Stimulated activated CD8-positive, alpha-beta memory T cell treated with anti-CD3 and anti-CD28 coated beads, Interleukin-7, amount 100 ng/mL, for 1 hour (primary cell): ENCODE results near the gene TMEM59.
"Not testable (repeated sequence)": the region's sequence is repeated elsewhere in the genome, so short reads cannot be mapped to it uniquely, and the experiment has no call there.

Experiments
- DNase-seq, 2 donors: peaks; one replicate each; pipeline ENCODE4 v3.0.0-alpha.2; 2020; ENCODE audit warnings: low read depth in 2 of 2

The TMEM59 gene

GRCh38 chr1:54053745-54054437 lies 887 bp upstream of the TMEM59 start:
- DNase-seq, result no peak

- peak; percentile 1 to 5 for DNase-seq
Measured at GRCh38 chr1:54052431-54052933, 522 bp downstream of the TMEM59 start.

- DNase-seq, result no peak
Measured at GRCh38 chr1:54051933-54052430, 1.0 kb downstream of the TMEM59 start.

DNA sequence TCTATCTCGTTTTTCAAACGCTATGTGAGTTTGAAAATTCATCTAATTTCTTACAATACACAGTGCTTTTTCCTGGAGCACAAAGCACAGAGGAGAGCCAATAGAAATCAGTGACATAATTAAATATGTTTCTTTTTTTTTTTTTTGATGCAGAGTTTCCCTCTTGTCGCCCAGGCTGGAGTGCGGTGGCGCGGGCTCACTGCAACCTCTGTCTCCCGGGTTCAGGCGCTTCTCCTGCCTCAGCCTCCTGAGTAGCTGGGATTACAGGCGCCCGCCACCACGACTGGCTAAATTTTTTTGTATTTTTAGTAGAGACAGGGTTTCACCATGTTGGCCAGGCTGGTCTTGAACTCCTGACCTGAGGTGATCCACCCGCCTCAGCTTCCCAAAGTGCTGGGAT lies 2.6 kb downstream of the TMEM59 start:
- not testable (repeated sequence) for DNase-seq

DNA sequence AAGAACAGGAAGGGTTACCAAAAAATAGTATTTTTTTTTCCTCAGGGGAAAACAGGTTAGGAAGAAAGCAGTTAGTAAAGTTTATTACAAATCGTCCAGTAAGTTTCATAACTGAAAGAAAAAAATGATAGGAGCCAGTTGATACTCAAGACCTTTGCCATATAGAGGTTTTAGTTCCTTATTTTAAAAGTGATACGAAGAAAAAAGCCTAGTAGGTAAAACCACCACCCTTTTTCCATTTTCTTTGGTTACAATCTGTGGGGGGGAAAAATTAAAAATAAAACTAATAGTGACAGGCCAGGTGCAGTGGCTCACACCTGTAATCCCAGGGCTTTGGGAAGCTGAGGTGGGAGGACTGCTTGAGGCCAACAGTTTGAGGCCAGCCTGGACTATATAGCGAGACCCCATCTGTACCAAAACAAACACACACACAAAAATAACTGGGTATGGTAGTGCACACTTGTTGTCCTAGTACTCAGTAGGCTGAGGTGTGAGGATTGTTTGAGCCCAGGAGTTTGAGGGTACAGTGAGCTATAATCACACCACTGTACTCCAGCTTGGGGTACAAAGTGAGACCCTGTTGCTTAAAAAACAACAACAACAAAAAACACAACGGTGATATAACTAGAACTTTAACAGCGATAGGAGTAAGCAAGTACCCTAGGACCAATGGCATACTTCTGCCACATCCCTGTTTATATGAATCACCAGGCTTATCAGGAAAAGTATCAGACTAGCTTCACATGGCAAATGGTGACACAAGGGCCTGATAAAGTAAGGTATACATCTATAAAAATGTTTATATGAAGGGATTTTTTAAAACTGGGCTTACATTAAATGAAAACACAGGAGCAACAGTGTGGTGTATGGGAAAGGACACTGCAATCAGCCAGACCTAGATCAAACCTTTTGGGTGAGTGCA lies 5.4 kb downstream of the TMEM59 start:
- no peak for DNase-seq

- no peak for DNase-seq
Measured at GRCh38 chr1:54046671-54047383, 6.2 kb downstream of the TMEM59 start.

DNA sequence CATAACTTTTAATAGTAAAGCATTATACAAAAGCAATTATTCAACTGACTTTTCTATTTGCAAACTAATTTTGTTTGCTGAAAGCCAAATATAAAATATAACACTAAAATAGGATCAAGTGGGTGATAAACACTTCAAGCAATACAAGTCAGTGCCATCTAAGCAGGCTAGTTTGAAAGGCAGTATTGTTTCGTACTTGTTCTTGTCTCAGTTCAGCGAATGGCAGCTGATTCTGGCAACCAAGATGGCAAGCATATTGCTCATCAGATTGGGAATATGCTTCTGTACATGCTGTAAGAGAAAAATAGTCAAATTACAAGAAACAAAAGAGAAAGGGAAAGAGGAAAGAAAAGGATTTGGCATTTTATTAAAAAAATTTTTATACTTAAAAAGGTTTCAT lies 7.5 kb downstream of the TMEM59 start:
- DNase-seq, result no peak

GRCh38 chr1:54041806-54042205 lies 11.2 kb downstream of the TMEM59 start:
- no peak for DNase-seq

DNA sequence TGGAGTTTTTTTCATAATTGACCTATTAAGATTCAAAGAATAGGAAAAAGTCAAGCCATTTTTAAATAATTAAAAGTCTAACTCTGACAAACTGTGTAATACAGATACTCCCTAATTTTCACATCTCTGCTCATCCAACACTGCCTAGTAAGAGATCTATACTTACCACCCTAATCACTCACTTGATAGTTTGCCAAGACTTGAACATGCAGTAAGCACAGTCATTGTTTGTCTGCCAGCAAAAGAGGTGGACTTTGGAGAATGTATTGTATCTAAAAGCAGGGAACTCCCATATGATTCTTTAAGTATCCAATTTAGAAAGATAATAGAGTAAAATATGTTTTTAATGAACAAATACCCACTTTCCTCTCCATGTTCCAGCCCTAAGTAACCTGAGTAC lies 15.5 kb downstream of the TMEM59 start:
- DNase-seq, result no peak

GRCh38 chr1:54028306-54029251 lies 24.4 kb downstream of the TMEM59 start:
- no peak for DNase-seq

- no peak for DNase-seq
Measured at GRCh38 chr1:54027848-54028247, 25.2 kb downstream of the TMEM59 start.

GRCh38 chr1:54024811-54025210 lies 28.2 kb downstream of the TMEM59 start:
- DNase-seq, result not testable (repeated sequence)

DNA sequence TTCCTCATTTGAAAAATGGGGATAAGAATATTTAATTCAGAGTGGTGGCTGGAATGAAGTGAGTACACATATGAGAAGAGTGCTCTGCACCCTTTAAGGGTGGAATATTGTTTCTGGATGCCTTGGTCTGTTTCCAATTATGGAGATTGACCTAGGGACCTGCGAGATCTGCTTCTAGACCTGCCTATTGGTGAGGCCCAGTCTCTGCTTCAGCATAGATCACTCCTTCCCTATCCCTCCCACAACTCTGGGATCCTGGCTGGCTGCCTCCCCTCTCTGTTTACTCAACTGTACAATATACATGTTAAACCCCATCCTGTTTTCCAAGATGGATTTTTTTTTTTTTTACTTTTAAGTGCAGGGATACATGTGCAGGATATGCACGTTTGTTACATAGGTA lies 28.6 kb downstream of the TMEM59 start:
- DNase-seq, result no peak

DNA sequence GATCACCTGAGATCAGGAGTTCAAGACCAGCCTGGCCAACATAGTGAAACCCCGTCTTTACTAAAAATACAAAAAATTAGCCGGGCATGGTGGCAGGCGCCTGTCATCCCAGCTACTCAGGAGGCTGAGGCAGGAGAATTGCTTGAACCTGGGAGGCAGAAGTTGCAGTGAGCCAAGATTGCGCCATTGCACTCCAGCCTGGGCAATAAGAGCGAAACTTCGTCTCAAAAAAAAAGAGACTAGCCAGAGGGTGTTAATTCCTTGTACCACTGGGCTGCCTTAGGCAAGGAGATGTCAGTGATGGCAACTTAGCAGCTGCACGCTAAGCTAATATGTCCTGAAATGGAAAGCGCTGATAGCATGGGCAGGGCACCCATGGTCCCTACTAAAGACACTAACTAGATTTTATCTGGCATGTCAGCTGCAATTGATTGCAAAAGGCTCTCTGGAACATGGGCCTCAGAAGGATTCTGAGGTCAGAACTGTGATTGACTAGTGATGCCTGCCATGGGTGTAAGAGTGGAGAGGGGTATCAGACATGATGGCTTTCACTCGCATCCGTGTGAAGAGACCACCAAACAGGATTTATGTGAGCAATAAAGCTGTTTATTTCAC lies 33.3 kb downstream of the TMEM59 start:
- DNase-seq, result not testable (repeated sequence)

GRCh38 chr1:54018635-54019034 lies 34.4 kb downstream of the TMEM59 start:
- no peak for DNase-seq

DNA sequence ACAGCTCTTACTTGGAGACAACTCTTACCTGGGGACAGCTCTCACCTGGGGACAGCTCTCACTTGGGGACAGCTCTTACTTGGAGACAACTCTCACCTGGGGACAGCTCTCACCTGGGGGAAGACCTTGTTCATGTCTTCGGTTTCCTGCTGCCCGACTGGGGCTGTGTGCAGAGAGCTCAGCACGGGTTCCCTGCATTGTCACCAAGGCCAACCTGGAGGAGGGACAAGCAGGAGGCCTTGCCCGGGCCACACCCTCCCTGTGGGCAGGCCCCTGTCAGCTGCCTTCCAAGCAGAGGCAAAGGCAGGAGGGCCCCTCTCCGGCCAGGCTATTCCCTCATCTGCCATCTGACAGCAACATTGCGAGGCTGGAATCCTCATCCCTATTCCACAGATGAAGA lies 35.0 kb downstream of the TMEM59 start, which contains the start of gene LDLRAD1:
Gene LDLRAD1, minus strand, starts transcription at position 208 of the 400 bp plus-strand sequence. Its CDS starts 74 bp downstream, at position 134.
- DNase-seq, result no peak

GRCh38 chr1:54016343-54017282 lies 36.4 kb downstream of the TMEM59 start:
- DNase-seq, result no peak

- DNase-seq, result no peak
Measured at GRCh38 chr1:54014009-54014629, 38.9 kb downstream of the TMEM59 start.
